CD14-positive monocyte (primary cell): ENCODE results near the gene MEIS1. TPM values are rescaled to one million over a fixed set of nuclear protein-coding genes. Genes with fewer than 3 reads are reported as not detected.

Experiments used
- DNase-seq, 3 donors: peaks; one replicate each; pipeline ENCODE4 v3.0.0-alpha.2; 2011 to 2022
- H2AFZ ChIP-seq: 2 replicates; pipeline ENCODE4 v1.6.0; 2012; ENCODE audit warnings: mild to moderate bottlenecking, low read depth, low read length, inconsistent platforms; ENCODE audit not compliant: insufficient read depth, poor library complexity, severe bottlenecking
- H3K27ac ChIP-seq, 2 donors: 1 replicate in 1 of 2; 2 replicates in 1 of 2; pipeline ENCODE4 v1.5.1; 2012 to 2013; ENCODE audit warnings: low read length in 2 of 2, control low read depth in 1 of 2, inconsistent platforms in 1 of 2, low read depth in 1 of 2, mild to moderate bottlenecking in 1 of 2
- H3K27me3 ChIP-seq, 2 donors: one replicate each; pipeline versions ENCODE4 v1.6.0 to v1.6.1; 2011 to 2013; ENCODE audit warnings: low read length in 2 of 2; ENCODE audit not compliant: control insufficient read depth in 2 of 2, insufficient read depth in 2 of 2
- H3K36me3 ChIP-seq, 2 donors: replicated peaks in 1 of 2; 1 replicate in 1 of 2; 2 replicates in 1 of 2; pipeline versions ENCODE4 v1.5.1 to v1.6.1; 2012 to 2013; ENCODE audit warnings: low read length in 2 of 2, control low read depth in 1 of 2, inconsistent platforms in 1 of 2, mild to moderate bottlenecking in 1 of 2; ENCODE audit not compliant: insufficient read depth in 2 of 2, control insufficient read depth in 1 of 2
- H3K4me1 ChIP-seq, 2 donors: 1 replicate in 1 of 2; 2 replicates in 1 of 2; pipeline versions ENCODE4 v1.5.1 to v1.6.1; 2012 to 2013; ENCODE audit warnings: low read length in 2 of 2, control low read depth in 1 of 2, inconsistent platforms in 1 of 2, mild to moderate bottlenecking in 1 of 2, moderate library complexity in 1 of 2; ENCODE audit not compliant: insufficient read depth in 2 of 2, control insufficient read depth in 1 of 2
- H3K4me2 ChIP-seq: replicated peaks from 2 replicates; pipeline ENCODE3; 2012; ENCODE audit warnings: low read length, moderate library complexity, mild to moderate bottlenecking; ENCODE audit not compliant: poor library complexity, severe bottlenecking; ENCODE audit errors: extremely low read depth
- H3K4me3 ChIP-seq, 3 experiments: fragments of 200-600 bp in 1 of 3; sonication (generic) in 1 of 3; replicated peaks in 1 of 3; 1 replicate in 2 of 3; 2 replicates in 1 of 3; pipeline ENCODE4 v1.5.1; 2011 to 2013; ENCODE audit warnings: low read length in 3 of 3, mild to moderate bottlenecking in 3 of 3, control low read depth in 2 of 3, low read depth in 2 of 3, inconsistent platforms in 1 of 3, moderate library complexity in 1 of 3
- H3K79me2 ChIP-seq: 2 replicates; pipeline ENCODE4 v1.6.0; 2012; ENCODE audit warnings: mild to moderate bottlenecking, control low read depth, inconsistent platforms, low read length, moderate library complexity; ENCODE audit not compliant: insufficient read depth
- H3K9ac ChIP-seq: 2 replicates; pipeline ENCODE4 v1.6.0; 2017; ENCODE audit warnings: low read length, mild to moderate bottlenecking; ENCODE audit not compliant: insufficient read depth, poor library complexity, severe bottlenecking
- H3K9me3 ChIP-seq, 2 donors: replicated peaks in 1 of 2; 1 replicate in 1 of 2; 2 replicates in 1 of 2; pipeline versions ENCODE4 v1.5.1 to v1.6.1; 2012 to 2013; ENCODE audit warnings: low read length in 2 of 2, control low read depth in 1 of 2; ENCODE audit not compliant: control insufficient read depth in 1 of 2, insufficient read depth in 1 of 2
- H4K20me1 ChIP-seq: 2 replicates; pipeline ENCODE4 v1.6.0; 2012; ENCODE audit warnings: mild to moderate bottlenecking, low read length, control low read depth, moderate library complexity; ENCODE audit not compliant: insufficient read depth
- H3K27ac Mint-ChIP-seq, 7 donors: one replicate each; pipeline ENCODE4 v1.8.0; 2020; ENCODE audit warnings: mild to moderate bottlenecking in 7 of 7, mixed read lengths in 7 of 7, moderate library complexity in 6 of 7, inconsistent platforms in 2 of 7
- H3K27me3 Mint-ChIP-seq, 3 donors: one replicate each; pipeline ENCODE4 v1.8.0; 2021 to 2022; ENCODE audit warnings: low read depth in 3 of 3, mild to moderate bottlenecking in 3 of 3, mixed read lengths in 3 of 3, moderate library complexity in 3 of 3, inconsistent platforms in 1 of 3
- H3K36me3 Mint-ChIP-seq, 2 donors: one replicate each; pipeline ENCODE4 v1.8.0; 2020; ENCODE audit warnings: mixed read lengths in 2 of 2, inconsistent platforms in 1 of 2, mild to moderate bottlenecking in 1 of 2
- H3K4me1 Mint-ChIP-seq: one replicate; pipeline ENCODE4 v1.8.0; 2020; ENCODE audit warnings: mild to moderate bottlenecking, mixed read lengths
- H3K4me3 Mint-ChIP-seq, 2 donors: one replicate each; pipeline ENCODE4 v1.8.0; 2020; ENCODE audit warnings: mild to moderate bottlenecking in 2 of 2, mixed read lengths in 2 of 2, moderate library complexity in 1 of 2
- H3K9me3 Mint-ChIP-seq, 7 donors: one replicate each; pipeline ENCODE4 v1.8.0; 2020 to 2022; ENCODE audit warnings: mixed read lengths in 7 of 7, mild to moderate bottlenecking in 6 of 7, moderate library complexity in 6 of 7, inconsistent platforms in 2 of 7
- CTCF ChIP-seq: fragments of 200-600 bp; IDR thresholded peaks from one replicate; pipeline ENCODE4 v1.8.0; 2022; ENCODE audit warnings: antibody characterized with exemption, mild to moderate bottlenecking
- WGBS: methylation state at CpG from one replicate; pipeline ENCODE4 v1.1.5; 2013; ENCODE audit warnings: missing lambda C conversion rate; ENCODE audit not compliant: insufficient coverage; 5-methylcytosine and 5-hydroxymethylcytosine counted together
- intact Hi-C, 2 donors: fragments of 100-400 bp; cut with micrococcal nuclease; formaldehyde crosslinking; loops; one replicate each; pipeline versions ENCODE4 v1.15.0 to v1.15.1; 2023
- polyA plus RNA-seq, 3 donors: library from polyadenylated mRNA; depleted of rRNA in 1 of 3; unstranded in 2 of 3; stranded (reverse) in 1 of 3; fragments of 300-500 nt in 2 of 3; fragments of >200 nt in 1 of 3; fragmentation: Illumina TruSeq in 2 of 3; gene quantifications; 1 replicate in 2 of 3; 2 replicates in 1 of 3; pipeline ENCODE4 v1.2.3, GENCODE V29; 2012 to 2021

MEIS1 gene
- polyA plus RNA-seq, 3 donors, result 0.09 to 0.40 TPM; not detected in 1

GRCh38 chr2:66456183-66457041 lies 21.5 kb downstream of the MEIS1 start:
- Histone ChIP-seq H3K4me1 (no peaks in the 10 kb centered on the region), H3K79me2 (no peaks in the 10 kb centered on the region), H4K20me1 (no peaks in the 10 kb centered on the region), H3K4me3 (no peak overlapping the region), H3K9ac (no peak overlapping the region), H2AFZ (no peak overlapping the region), H3K9me3 (no peaks in the 10 kb centered on the region), H3K36me3 (no peaks in the 10 kb centered on the region), H3K4me2 (no peak overlapping the region), H3K27ac (no peak overlapping the region), H3K27me3 (no peaks in the 10 kb centered on the region)
- WGBS, result 90% methylated on average over 2 of the region's 7 CpGs
- DNase-seq, result no peak
- Mint-ChIP-seq H3K9me3 (no peaks in the 10 kb centered on the region), H3K27me3 (peaks cover 0 to 2% (median 0%) of the 10 kb centered on the region in 3 donors), H3K4me3 (no peak overlapping the region), H3K4me1 (no peaks in the 10 kb centered on the region), H3K27ac (no peak overlapping the region), H3K36me3 (no peaks in the 10 kb centered on the region)
- TF ChIP-seq CTCF, result no peak
- intact Hi-C loops, result no loop called here

- intact Hi-C loops, result no loop called here
- H3K4me1 ChIP-seq, result no peaks in the 10 kb centered on the region
- no peaks in the 10 kb centered on the region for H3K4me1 Mint-ChIP-seq
- no peak overlapping the region for H2AFZ ChIP-seq
- DNase-seq, result no peak
- no peaks in the 10 kb centered on the region for H3K36me3 Mint-ChIP-seq
- TF ChIP-seq CTCF, result no peak
- H3K36me3 ChIP-seq, result no peaks in the 10 kb centered on the region
- H3K4me3 ChIP-seq, result no peak overlapping the region
- no peak overlapping the region for H3K4me2 ChIP-seq
- H3K27me3 ChIP-seq, result no peaks in the 10 kb centered on the region
- H3K4me3 Mint-ChIP-seq, result no peak overlapping the region
- no peak overlapping the region for H3K27ac ChIP-seq
- H3K79me2 ChIP-seq, result no peaks in the 10 kb centered on the region
- H4K20me1 ChIP-seq, result no peaks in the 10 kb centered on the region
- H3K9me3 Mint-ChIP-seq, result no peaks in the 10 kb centered on the region
- no peak overlapping the region for H3K9ac ChIP-seq
- H3K27me3 Mint-ChIP-seq, result peaks cover 0 to 2% (median 2%) of the 10 kb centered on the region in 3 donors
- peak overlapping the region in 1 of 7 donors; percentile 10 for H3K27ac Mint-ChIP-seq
- 81% methylated on average over 3 of the region's 6 CpGs for WGBS
- H3K9me3 ChIP-seq, result no peaks in the 10 kb centered on the region
Observed at GRCh38 chr2:66457545-66457944, 22.6 kb downstream of the MEIS1 start.
